ENCODE measurements around the gene TGFBR2. TPM values are rescaled to one million over a fixed set of nuclear protein-coding genes. Genes with fewer than 3 reads are reported as not detected.

Gene TGFBR2
- total and polyA plus RNA-seq, 2 experiments from 2014 or later, result 4.7 to 13.0 TPM

DNA sequence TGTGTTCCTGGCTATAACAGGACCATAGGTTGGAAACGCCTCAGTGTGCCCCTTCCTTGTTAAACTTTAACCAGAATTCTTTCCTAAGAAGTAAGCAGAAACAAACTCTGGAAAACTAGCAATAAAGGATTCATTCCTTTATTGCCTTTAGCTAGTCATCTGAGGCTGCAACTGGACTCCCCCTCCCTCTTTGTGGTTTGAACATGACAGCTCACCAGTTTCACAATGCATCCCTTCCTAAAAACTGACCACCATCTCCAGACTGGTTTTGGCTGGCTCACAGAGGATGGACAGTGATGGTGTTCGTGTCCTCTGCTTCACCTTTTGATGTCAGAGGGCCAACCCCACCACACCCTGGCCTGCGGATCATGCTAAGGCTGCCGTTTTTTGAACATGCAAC is 27.9 kb upstream of the TGFBR2 start (continued):
- TF ChIP-seq, protein P1, sequence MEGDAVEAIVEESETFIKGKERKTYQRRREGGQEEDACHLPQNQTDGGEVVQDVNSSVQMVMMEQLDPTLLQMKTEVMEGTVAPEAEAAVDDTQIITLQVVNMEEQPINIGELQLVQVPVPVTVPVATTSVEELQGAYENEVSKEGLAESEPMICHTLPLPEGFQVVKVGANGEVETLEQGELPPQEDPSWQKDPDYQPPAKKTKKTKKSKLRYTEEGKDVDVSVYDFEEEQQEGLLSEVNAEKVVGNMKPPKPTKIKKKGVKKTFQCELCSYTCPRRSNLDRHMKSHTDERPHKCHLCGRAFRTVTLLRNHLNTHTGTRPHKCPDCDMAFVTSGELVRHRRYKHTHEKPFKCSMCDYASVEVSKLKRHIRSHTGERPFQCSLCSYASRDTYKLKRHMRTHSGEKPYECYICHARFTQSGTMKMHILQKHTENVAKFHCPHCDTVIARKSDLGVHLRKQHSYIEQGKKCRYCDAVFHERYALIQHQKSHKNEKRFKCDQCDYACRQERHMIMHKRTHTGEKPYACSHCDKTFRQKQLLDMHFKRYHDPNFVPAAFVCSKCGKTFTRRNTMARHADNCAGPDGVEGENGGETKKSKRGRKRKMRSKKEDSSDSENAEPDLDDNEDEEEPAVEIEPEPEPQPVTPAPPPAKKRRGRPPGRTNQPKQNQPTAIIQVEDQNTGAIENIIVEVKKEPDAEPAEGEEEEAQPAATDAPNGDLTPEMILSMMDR (conservative IDR thresholded peaks at IDR 0.05; ENCODE audit: low read depth in 2 of 2), result no peak
- TF ChIP-seq REST (IDR thresholded peaks at IDR 0.05; ENCODE audit: unreplicated experiment), result no peak
- TF ChIP-seq STAT1 (IDR thresholded peaks at IDR 0.05; ENCODE audit: unreplicated experiment), result no peak
- no peak for TF ChIP-seq CREB1 (CRISPR knock-in tag; IDR thresholded peaks at IDR 0.05; ENCODE audit: low read depth)
- no peak for TF ChIP-seq JUNB (IDR thresholded peaks at IDR 0.05; ENCODE audit: unreplicated experiment)
- no peak for TF ChIP-seq ZNF331 (CRISPR knock-in tag; IDR thresholded peaks at IDR 0.05; ENCODE audit: low read depth)
- no peak for TF ChIP-seq EZH2 (IDR thresholded peaks at IDR 0.05; ENCODE audit: low read depth, unreplicated experiment)
- TF ChIP-seq, protein P2, sequence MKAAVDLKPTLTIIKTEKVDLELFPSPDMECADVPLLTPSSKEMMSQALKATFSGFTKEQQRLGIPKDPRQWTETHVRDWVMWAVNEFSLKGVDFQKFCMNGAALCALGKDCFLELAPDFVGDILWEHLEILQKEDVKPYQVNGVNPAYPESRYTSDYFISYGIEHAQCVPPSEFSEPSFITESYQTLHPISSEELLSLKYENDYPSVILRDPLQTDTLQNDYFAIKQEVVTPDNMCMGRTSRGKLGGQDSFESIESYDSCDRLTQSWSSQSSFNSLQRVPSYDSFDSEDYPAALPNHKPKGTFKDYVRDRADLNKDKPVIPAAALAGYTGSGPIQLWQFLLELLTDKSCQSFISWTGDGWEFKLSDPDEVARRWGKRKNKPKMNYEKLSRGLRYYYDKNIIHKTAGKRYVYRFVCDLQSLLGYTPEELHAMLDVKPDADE (IDR thresholded peaks at IDR 0.05), result no peak
- TF ChIP-seq ZNF114 (CRISPR knock-in tag; IDR thresholded peaks at IDR 0.05), result no peak
- no peak for TF ChIP-seq NANOG (IDR thresholded peaks at IDR 0.05; ENCODE audit: borderline replicate concordance)

DNA sequence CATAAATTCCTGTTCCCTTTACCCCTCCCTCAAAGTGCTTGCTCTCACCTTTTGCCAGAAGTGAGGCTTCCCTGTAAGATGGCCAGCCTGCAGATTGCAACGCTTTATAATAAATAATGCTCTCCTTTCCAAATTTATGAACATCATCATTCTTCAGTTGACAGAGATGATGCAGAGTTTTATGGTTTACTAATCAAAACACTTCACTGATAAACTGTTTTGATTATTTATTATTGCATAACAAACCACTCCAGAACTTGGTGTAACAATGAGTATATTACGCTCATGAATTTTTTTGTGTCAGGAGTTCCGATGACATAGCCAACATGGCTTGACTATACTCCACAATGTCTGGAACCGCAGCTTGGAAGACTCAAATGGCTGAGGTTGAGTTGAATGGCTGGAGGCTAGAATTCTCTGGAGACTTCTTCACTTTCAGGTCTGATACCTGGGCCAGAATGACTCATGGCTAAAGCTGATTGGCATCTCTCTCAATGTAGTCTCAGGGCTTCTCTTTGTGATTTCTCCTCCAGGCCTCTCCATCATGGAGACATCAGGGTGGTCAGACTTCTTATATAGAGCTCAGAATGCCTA is 27.3 kb upstream of the TGFBR2 start:
- no peak overlapping the region for H3K27ac Mint-ChIP-seq
- no peak for TF ChIP-seq REST (IDR thresholded peaks at IDR 0.05; ENCODE audit: unreplicated experiment)
- no peak for TF ChIP-seq NANOG (IDR thresholded peaks at IDR 0.05; ENCODE audit: borderline replicate concordance)
- TF ChIP-seq ZNF331 (CRISPR knock-in tag; IDR thresholded peaks at IDR 0.05; ENCODE audit: low read depth), result no peak
- TF ChIP-seq JUNB (IDR thresholded peaks at IDR 0.05; ENCODE audit: unreplicated experiment), result no peak
- TF ChIP-seq EZH2phosphoT487 (IDR thresholded peaks at IDR 0.05; ENCODE audit: unreplicated experiment), result no peak

More for the DNA sequence above, 27.3 kb upstream of the TGFBR2 start:
- Histone ChIP-seq H3K4me2 (no peak overlapping the region), H3K9me2 (ENCODE audit: insufficient read depth) (no peaks in the 10 kb centered on the region; the same call in 1 of the 2 replicates), H2AFZ (no peak overlapping the region), H3K4me3 (no peak overlapping the region), H3K36me3 (ENCODE audit: insufficient read depth) (no peaks in the 10 kb centered on the region), H4K20me1 (replicated peaks; ENCODE audit: insufficient read depth) (no peaks in the 10 kb centered on the region), H3F3A (replicated peaks; ENCODE audit: low read depth) (no peaks in the 10 kb centered on the region), H3K27ac (ENCODE audit: low read depth) (no peak overlapping the region), H3K79me2 (replicated peaks; ENCODE audit: insufficient read depth) (no peaks in the 10 kb centered on the region), H3K4me1 (ENCODE audit: insufficient read depth) (peaks cover 19% of the 10 kb centered on the region), H3K27me3 (ENCODE audit: insufficient read depth) (no peaks in the 10 kb centered on the region)
- H3K4me3 Mint-ChIP-seq, result no peak overlapping the region
- H3K36me3 Mint-ChIP-seq (ENCODE audit: low read depth), result no peaks in the 10 kb centered on the region
- H3K4me1 Mint-ChIP-seq, result peaks cover 14% of the 10 kb centered on the region
- DNase-seq (ENCODE audit: low spot score) (no peak), ATAC-seq (no peak)
- H3K9me3 Mint-ChIP-seq, result no peaks in the 10 kb centered on the region
- H3K27me3 Mint-ChIP-seq (ENCODE audit: insufficient read depth, low read depth, poor library complexity), result no peaks in the 10 kb centered on the region

Measured in GM23338 (cell line).